Karpas-422 (cell line): ENCODE results near the gene IFNGR1. TPM values are rescaled to one million over a fixed set of nuclear protein-coding genes. Genes with fewer than 3 reads are reported as not detected.

Source experiments
- DNase-seq: peaks from one replicate; pipeline ENCODE4 v3.0.0-alpha.2; 2015
- H2AFZ ChIP-seq: fragments of 200-600 bp; sonication (generic); 2 replicates; pipeline ENCODE4 v1.6.1; 2014; ENCODE audit warnings: antibody characterized with exemption, low read length, mixed read lengths
- H3K27ac ChIP-seq: fragments of 200-600 bp; sonication (generic); 2 replicates; pipeline ENCODE4 v1.5.1; 2014; ENCODE audit warnings: mild to moderate bottlenecking, low read length, moderate library complexity
- H3K27me3 ChIP-seq: fragments of 200-600 bp; sonication (generic); 2 replicates; pipeline ENCODE4 v1.6.1; 2014; ENCODE audit warnings: low read length, mixed read lengths
- H3K36me3 ChIP-seq: fragments of 200-600 bp; sonication (generic); 2 replicates; pipeline ENCODE4 v1.6.1; 2014; ENCODE audit warnings: low read length, mixed read lengths; ENCODE audit not compliant: insufficient read depth
- H3K4me1 ChIP-seq: fragments of 200-600 bp; sonication (generic); 2 replicates; pipeline ENCODE4 v1.6.1; 2014; ENCODE audit warnings: mild to moderate bottlenecking, low read length, mixed read lengths
- H3K4me2 ChIP-seq: fragments of 200-600 bp; sonication (generic); 2 replicates; pipeline ENCODE4 v1.6.1; 2014; ENCODE audit warnings: low read length, low read depth, mild to moderate bottlenecking; ENCODE audit not compliant: poor library complexity, severe bottlenecking
- H3K4me3 ChIP-seq: fragments of 200-600 bp; sonication (generic); 2 replicates; pipeline ENCODE4 v1.5.1; 2014; ENCODE audit warnings: mild to moderate bottlenecking, antibody characterized with exemption, low read length, mixed read lengths
- H3K79me2 ChIP-seq: fragments of 200-600 bp; sonication (generic); 2 replicates; pipeline ENCODE4 v1.6.1; 2014; ENCODE audit warnings: mild to moderate bottlenecking, low read length, mixed read lengths
- H3K9ac ChIP-seq: fragments of 200-600 bp; sonication (generic); 2 replicates; pipeline ENCODE4 v1.6.0; 2014; ENCODE audit warnings: low read length
- H3K9me2 ChIP-seq: fragments of 200-600 bp; sonication (generic), shearing (Covaris generic); replicated peaks from 2 replicates; pipeline ENCODE4 v1.6.0; 2014; ENCODE audit warnings: mild to moderate bottlenecking, low read length, moderate library complexity; ENCODE audit not compliant: insufficient read depth
- H3K9me3 ChIP-seq: fragments of 300-700, 200-600 bp; sonication (generic); 2 replicates; pipeline ENCODE4 v1.6.1; 2014; ENCODE audit warnings: low read length, mixed read lengths
- H4K20me1 ChIP-seq: fragments of 200-600 bp; sonication (generic); 2 replicates; pipeline ENCODE4 v1.6.1; 2014; ENCODE audit warnings: mild to moderate bottlenecking, antibody characterized with exemption, low read length, low read depth; ENCODE audit not compliant: insufficient read depth
- total RNA-seq: library from RNA; depleted of rRNA; stranded (reverse); fragments of >200 nt; shearing (Covaris generic); gene quantifications from 2 replicates; pipeline ENCODE4 v1.2.3, GENCODE V29; 2014; ENCODE audit warnings: low replicate concordance; rRNA removed

IFNGR1 gene
- total RNA-seq: 36.0 and 76.9 TPM in 2 replicates

GRCh38 chr6:137218917-137219663, at the start of gene IFNGR1:
Gene IFNGR1, minus strand, starts transcription at chr6:137219385. Its CDS starts 58 bp downstream, at chr6:137219327.
- peak within 1 kb of the TSS; percentile 80 for H3K9ac ChIP-seq
- H4K20me1 ChIP-seq: no peaks in the 10 kb centered on the region; the same call in 1 of the 2 replicates
- H3K9me3 ChIP-seq: no peaks in the 10 kb centered on the region
- H3K79me2 ChIP-seq: peaks cover 50% of the 10 kb centered on the region
- H3K4me1 ChIP-seq: peaks cover 46% of the 10 kb centered on the region
- H3K4me3 ChIP-seq: peak within 1 kb of the TSS; percentile 86
- no peaks in the 10 kb centered on the region for H3K9me2 ChIP-seq
- H3K27me3 ChIP-seq: no peaks in the 10 kb centered on the region
- peak within 1 kb of the TSS; percentile 70 for H2AFZ ChIP-seq
- peak within 1 kb of the TSS; percentile 48 for H3K27ac ChIP-seq
- H3K36me3 ChIP-seq: peaks cover 14% of the 10 kb centered on the region
- H3K4me2 ChIP-seq: peak within 1 kb of the TSS; percentile 76
- DNase-seq: peak; percentile 98

GRCh38 chr6:137268911-137269310, 49.7 kb upstream of the IFNGR1 start:
- no peak overlapping the region for H2AFZ ChIP-seq
- no peaks in the 10 kb centered on the region for H4K20me1 ChIP-seq
- H3K9ac ChIP-seq: no peak overlapping the region
- no peaks in the 10 kb centered on the region for H3K79me2 ChIP-seq
- H3K4me3 ChIP-seq: no peak overlapping the region
- H3K9me2 ChIP-seq: no peaks in the 10 kb centered on the region
- H3K4me2 ChIP-seq: no peak overlapping the region
- H3K27me3 ChIP-seq: no peaks in the 10 kb centered on the region
- DNase-seq: no peak
- H3K4me1 ChIP-seq: peaks cover 12% of the 10 kb centered on the region
- H3K27ac ChIP-seq: no peak overlapping the region
- H3K36me3 ChIP-seq: no peaks in the 10 kb centered on the region
- H3K9me3 ChIP-seq: no peaks in the 10 kb centered on the region

DNA sequence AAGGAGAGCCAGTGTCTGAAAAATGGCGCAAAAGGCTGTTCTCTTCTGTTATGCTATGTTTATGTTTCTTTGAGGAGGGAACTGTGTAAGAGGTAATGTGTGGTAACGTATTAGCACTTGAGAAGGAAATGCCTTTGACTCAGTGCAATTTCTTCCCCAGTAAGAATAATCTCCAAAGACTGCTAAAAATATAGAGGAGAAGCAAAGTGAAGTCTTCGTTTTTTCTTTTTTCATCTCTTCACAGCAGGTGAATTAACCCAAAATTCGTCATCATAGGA, 47.1 kb upstream of the IFNGR1 start:
- H3K4me1 ChIP-seq: peaks cover 25% of the 10 kb centered on the region
- no peaks in the 10 kb centered on the region for H4K20me1 ChIP-seq
- no peaks in the 10 kb centered on the region for H3K27me3 ChIP-seq
- DNase-seq: no peak
- no peaks in the 10 kb centered on the region for H3K9me3 ChIP-seq
- no peak overlapping the region for H3K4me2 ChIP-seq
- H3K36me3 ChIP-seq: no peaks in the 10 kb centered on the region
- H3K9me2 ChIP-seq: no peaks in the 10 kb centered on the region
- H2AFZ ChIP-seq: no peak overlapping the region
- no peaks in the 10 kb centered on the region for H3K79me2 ChIP-seq
- no peak overlapping the region for H3K27ac ChIP-seq
- H3K9ac ChIP-seq: no peak overlapping the region
- no peak overlapping the region for H3K4me3 ChIP-seq

DNA sequence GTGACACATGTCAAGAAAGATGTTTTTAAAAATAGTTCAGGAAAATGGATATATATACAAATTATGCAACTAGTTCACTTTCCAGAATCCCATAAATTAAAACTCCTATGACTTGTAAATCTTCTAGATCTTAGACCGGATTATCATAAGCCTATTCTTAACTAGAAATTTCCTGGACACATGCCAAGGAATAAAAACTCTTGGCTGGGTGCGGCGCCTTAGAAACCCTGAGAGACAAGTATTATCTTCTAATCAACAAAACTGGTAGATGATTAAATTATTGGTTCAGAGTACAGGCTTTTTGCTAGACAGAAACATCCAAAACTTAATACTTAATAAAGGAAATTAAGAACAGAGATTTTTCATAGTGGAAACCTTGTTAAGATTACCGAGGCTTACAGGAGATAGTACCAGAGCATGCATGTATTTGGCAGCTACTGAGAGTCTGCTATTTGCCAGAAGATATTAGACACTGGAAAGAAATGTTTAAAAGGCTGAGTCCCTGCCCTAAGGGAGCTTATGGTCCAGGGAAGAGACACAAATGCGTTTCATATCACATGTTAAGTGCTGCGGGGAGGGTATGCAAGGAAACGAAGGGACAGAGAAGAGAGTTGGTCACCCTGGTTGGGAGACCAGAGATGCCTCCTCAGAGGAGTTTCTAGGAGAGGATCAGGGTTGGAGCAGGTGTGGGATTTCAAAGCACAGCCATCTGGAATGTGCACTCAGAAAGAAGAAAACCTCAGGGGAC, 46.5 kb upstream of the IFNGR1 start:
- no peaks in the 10 kb centered on the region for H4K20me1 ChIP-seq
- H3K36me3 ChIP-seq: no peaks in the 10 kb centered on the region
- peaks cover 27% of the 10 kb centered on the region for H3K4me1 ChIP-seq
- H3K4me2 ChIP-seq: no peak overlapping the region
- no peak overlapping the region for H2AFZ ChIP-seq
- H3K27ac ChIP-seq: no peak overlapping the region
- no peaks in the 10 kb centered on the region for H3K9me2 ChIP-seq
- no peaks in the 10 kb centered on the region for H3K79me2 ChIP-seq
- no peaks in the 10 kb centered on the region for H3K27me3 ChIP-seq
- H3K9me3 ChIP-seq: no peaks in the 10 kb centered on the region
- no peak overlapping the region for H3K4me3 ChIP-seq
- H3K9ac ChIP-seq: no peak overlapping the region
- DNase-seq: no peak

DNA sequence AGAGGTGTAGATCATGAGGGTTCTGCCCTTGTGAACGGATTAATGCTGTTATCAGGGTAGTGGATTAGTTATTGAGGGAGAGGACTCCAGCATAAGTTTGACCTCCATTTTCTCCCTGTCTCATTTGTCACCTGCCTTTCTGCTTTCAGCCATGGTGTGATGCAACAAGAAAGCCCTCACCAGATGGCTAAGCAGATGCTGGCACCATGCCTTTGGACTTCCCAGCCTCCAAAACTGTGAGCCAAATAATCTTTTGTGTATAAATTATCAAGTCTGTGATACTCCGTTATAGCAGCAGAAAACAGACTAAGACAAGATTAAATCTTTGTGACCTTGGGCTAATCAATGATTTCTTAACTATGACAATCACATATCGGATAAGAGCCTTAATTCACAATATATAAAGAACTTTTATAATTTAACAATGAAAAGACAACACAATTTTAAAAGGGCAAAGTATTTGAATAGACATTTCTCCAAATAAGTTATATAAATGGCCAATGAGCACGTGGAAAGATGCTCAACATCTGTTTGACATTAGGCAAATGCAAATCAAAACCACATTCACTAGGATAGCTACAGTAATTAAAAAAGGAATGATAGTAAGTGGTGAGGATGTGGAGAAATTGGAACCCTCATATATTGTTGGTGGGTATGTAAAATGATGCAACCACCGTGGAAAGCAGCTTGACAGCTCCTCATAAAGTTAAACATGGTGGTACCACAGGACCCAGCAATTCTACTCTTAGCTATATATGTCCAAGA, 45.3 kb upstream of the IFNGR1 start:
- H3K27ac ChIP-seq: no peak overlapping the region
- H3K9me3 ChIP-seq: no peaks in the 10 kb centered on the region
- no peaks in the 10 kb centered on the region for H3K9me2 ChIP-seq
- H3K79me2 ChIP-seq: no peaks in the 10 kb centered on the region
- H4K20me1 ChIP-seq: no peaks in the 10 kb centered on the region
- no peak overlapping the region for H3K9ac ChIP-seq
- peaks cover 22% of the 10 kb centered on the region for H3K4me1 ChIP-seq
- H3K4me3 ChIP-seq: no peak overlapping the region
- H3K27me3 ChIP-seq: no peaks in the 10 kb centered on the region
- H3K4me2 ChIP-seq: no peak overlapping the region
- H3K36me3 ChIP-seq: no peaks in the 10 kb centered on the region
- no peak overlapping the region for H2AFZ ChIP-seq
- no peak for DNase-seq

DNA sequence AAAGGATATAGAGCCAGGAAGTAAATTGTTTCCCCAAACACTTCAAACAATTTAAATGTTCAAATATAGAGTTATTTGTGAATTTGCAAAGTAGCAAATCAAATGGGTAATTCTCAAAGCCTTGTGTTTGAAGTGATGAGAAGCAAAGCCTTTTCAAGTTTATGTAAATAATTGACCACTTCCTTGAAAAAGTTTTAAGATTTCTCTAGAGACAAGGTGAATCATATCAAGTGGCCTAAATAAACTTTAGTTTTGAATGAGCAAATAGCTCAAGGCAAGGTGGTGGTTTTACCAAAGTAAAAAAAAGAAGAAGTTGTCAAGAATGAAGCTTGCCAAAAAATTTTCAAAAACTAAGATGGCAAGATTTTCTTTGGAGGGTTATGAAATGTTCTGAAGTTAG, 42.6 kb upstream of the IFNGR1 start:
- no peaks in the 10 kb centered on the region for H3K9me3 ChIP-seq
- peak; percentile 79 for DNase-seq
- no peak overlapping the region for H3K27ac ChIP-seq
- no peaks in the 10 kb centered on the region for H3K36me3 ChIP-seq
- H3K4me2 ChIP-seq: peak overlapping the region; percentile 3
- H4K20me1 ChIP-seq: no peaks in the 10 kb centered on the region
- no peak overlapping the region for H2AFZ ChIP-seq
- no peak overlapping the region for H3K9ac ChIP-seq
- no peaks in the 10 kb centered on the region for H3K9me2 ChIP-seq
- no peaks in the 10 kb centered on the region for H3K79me2 ChIP-seq
- H3K4me3 ChIP-seq: no peak overlapping the region
- peaks cover 22% of the 10 kb centered on the region for H3K4me1 ChIP-seq
- H3K27me3 ChIP-seq: no peaks in the 10 kb centered on the region

GRCh38 chr6:137261361-137261760, 42.2 kb upstream of the IFNGR1 start:
- H3K9me2 ChIP-seq: no peaks in the 10 kb centered on the region
- H3K36me3 ChIP-seq: no peaks in the 10 kb centered on the region
- no peak overlapping the region for H2AFZ ChIP-seq
- no peaks in the 10 kb centered on the region for H3K9me3 ChIP-seq
- no peak overlapping the region for H3K27ac ChIP-seq
- no peak for DNase-seq
- peaks cover 22% of the 10 kb centered on the region for H3K4me1 ChIP-seq
- no peak overlapping the region for H3K4me3 ChIP-seq
- no peaks in the 10 kb centered on the region for H3K27me3 ChIP-seq
- no peaks in the 10 kb centered on the region for H4K20me1 ChIP-seq
- no peak overlapping the region for H3K9ac ChIP-seq
- H3K79me2 ChIP-seq: no peaks in the 10 kb centered on the region
- H3K4me2 ChIP-seq: peak overlapping the region; percentile 3

- no peaks in the 10 kb centered on the region for H3K36me3 ChIP-seq
These were observed 41.0 kb upstream of the IFNGR1 start for GRCh38 chr6:137260217-137260616.

More at GRCh38 chr6:137260217-137260616, 41.0 kb upstream of the IFNGR1 start:
- H3K4me3 ChIP-seq: no peak overlapping the region
- H3K4me1 ChIP-seq: peaks cover 22% of the 10 kb centered on the region
- H3K27ac ChIP-seq: no peak overlapping the region
- no peak overlapping the region for H3K4me2 ChIP-seq
- H3K27me3 ChIP-seq: no peaks in the 10 kb centered on the region
- DNase-seq: no peak
- no peaks in the 10 kb centered on the region for H3K9me2 ChIP-seq
- no peak overlapping the region for H2AFZ ChIP-seq
- no peak overlapping the region for H3K9ac ChIP-seq
- H4K20me1 ChIP-seq: no peaks in the 10 kb centered on the region
- no peaks in the 10 kb centered on the region for H3K9me3 ChIP-seq
- no peaks in the 10 kb centered on the region for H3K79me2 ChIP-seq
